M059J (cell line): ENCODE measurements around the gene BLOC1S3. TPM values are rescaled to one million over a fixed set of nuclear protein-coding genes. Genes with fewer than 3 reads are reported as not detected.

Experiments
- DNase-seq: peaks from one replicate; pipeline ENCODE4 v3.0.0-alpha.2; 2012; ENCODE audit warnings: low read depth
- total RNA-seq: library from RNA; depleted of rRNA; stranded (reverse); fragments of >200 nt; shearing (Covaris generic); gene quantifications from 2 replicates; pipeline ENCODE4 v1.2.3, GENCODE V29; 2014; rRNA removed

Gene BLOC1S3, protein sequence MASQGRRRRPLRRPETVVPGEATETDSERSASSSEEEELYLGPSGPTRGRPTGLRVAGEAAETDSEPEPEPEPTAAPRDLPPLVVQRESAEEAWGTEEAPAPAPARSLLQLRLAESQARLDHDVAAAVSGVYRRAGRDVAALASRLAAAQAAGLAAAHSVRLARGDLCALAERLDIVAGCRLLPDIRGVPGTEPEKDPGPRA
- 2.7 and 7.3 TPM in 2 replicates for total RNA-seq

DNA sequence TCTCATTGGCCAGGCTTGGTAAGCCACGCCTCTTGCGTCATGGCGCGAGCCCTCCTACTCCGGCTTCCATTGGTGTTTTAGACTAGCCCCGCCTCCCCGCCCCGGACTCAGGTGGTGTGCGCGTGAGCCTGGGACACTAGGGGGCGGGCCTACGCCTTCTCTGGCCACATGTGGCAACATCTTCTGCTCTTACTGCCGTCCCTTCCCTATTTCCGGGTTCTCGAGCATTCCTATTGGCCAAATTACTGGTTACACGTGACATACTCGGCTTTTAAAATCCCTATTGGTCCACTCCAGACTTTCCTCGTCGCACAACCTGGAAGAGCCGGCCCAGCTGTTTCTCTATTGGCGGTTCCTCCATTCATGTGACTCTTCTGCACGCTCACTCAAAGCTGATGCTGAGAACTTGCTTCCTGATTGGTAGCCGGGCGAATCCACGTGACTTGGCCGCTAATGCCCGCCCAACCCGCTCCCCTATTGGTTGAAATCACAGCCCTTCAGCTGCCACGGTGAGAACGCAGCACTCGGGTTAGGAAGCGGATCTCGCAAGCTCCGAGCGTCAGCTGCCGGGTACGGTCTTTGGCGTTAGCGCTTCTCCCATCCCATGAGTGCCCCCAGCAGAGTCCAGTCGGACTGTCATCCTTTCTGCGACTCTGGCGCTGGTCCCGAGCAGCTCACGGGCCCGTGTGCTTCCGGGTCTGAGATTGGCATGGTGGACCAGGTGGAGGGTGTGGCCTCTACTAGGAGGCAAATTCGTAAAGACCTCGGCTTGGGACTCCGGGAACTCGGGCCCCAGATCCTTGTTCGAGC is at the start of gene BLOC1S3:
Gene BLOC1S3, plus strand, starts transcription at position 523 of the 810 bp plus-strand sequence. CDS start 513 bp downstream, outside the sequence.
- DNase-seq: peak; percentile 100

DNA sequence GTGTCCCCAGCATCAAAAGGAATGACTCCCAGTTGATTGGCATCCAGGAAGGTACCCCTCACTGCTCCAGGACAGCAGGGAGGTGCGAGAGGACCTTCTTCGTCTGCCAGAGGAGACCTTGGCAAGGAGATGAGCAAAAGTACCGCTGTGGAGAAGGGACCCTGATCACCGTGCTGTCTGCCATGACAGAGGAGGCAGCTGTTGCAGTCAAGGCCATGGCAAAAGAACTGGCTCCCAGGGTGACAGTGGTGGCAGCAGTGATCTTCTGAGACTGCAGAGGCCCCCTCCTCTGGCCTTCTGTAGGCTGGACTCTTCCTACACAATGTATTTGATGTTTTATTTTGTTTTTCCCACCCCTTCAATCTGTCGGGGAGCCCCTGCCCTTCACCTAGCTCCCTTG is 49.8 kb upstream of the BLOC1S3 start:
- DNase-seq: no peak

GRCh38 chr19:45130236-45130635 is 48.3 kb upstream of the BLOC1S3 start:
- DNase-seq: no peak

DNA sequence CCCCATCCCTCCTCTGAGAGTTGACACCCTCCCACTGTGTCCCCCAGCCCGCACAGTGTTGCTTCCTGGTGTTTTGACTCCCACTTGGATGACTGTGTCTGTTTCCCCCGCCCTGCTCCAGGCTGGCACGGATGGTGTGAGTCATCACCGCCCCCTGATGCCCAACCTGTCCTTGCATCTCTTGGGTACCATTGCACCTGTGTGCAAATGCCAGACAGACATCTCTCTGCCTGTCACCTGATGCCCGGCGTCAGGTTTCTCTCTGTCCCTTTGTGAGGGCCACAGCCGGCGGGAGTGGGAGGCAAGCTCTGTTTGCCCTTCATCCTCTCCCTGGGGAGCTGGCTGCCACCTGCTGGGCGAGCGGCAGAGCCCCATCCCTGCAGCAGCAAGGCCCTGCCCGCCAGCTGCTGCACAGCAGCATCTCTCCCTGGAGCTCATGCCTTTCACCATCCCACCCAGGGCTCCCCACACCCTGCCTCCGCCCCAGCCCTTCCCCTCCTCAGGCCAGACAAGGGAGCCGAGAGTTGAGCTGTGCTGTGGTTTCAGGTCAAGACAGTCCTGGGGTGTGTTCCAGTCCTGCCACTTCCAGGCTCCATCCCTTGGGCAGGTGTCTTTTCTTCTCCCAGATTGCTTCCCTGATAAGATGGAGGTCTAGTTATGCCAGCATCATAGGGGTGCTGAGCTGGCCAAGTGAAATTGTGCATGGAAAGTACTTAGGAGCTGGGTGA is 47.5 kb upstream of the BLOC1S3 start:
- no peak for DNase-seq

DNA sequence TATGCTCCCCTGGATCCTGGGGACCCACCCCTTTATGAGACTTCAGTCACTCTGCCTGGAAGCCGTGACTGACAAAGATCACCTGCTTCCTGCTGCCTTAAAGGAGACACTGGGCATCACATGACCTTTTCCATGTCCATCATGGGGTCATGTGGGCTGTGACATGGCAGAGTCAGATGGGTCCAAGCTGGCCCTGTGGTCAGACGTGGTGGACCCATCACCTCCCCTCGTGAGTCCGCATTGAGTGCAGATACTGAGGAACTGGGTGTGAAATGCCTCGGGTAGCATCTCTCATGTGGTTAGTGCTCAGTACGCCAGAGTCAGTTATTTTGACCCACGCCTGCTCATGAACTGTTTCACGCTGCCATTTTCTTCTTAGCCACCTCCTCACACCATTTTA is 44.9 kb upstream of the BLOC1S3 start:
- DNase-seq: no peak

GRCh38 chr19:45135176-45135885 is 43.3 kb upstream of the BLOC1S3 start:
- DNase-seq: no peak

DNA sequence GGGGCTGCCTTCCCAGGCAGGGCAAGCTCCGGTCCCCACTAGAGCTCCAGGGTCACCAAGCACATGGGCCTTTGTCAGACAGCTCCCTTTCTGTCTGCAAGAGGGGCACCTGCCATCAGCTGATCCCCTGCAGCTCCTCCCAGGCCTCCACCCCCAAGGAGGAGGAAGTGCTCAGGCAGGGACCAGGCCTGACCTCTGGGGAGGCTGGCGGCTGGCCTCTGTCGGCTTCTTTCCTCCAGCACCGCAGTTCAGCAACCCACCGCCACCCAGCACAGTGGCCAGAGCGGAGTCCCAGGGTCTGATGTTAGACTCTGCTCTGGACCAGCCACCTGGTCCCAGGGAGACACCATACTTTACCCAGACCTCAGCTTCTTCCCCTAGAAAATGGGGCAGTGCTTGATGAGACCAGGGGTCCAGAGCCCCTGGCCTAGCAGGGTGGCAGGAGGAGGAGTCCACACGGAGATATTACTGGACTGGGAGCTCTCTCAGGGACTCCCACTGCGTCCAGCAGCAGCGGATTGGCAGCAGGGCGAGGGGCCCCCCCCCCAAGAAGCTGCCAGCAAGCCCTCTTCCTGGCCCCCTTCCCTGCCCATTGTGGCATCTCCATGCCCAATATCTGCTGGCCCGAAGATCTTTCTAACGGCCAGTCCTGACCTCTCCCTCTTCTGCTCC is 41.9 kb upstream of the BLOC1S3 start:
- DNase-seq: no peak

GRCh38 chr19:45137179-45137761 is 41.3 kb upstream of the BLOC1S3 start:
- DNase-seq: no peak

- DNase-seq: no peak
Observed at GRCh38 chr19:45138303-45138751, 40.3 kb upstream of the BLOC1S3 start.

GRCh38 chr19:45139286-45140143 is 39.1 kb upstream of the BLOC1S3 start:
- no peak for DNase-seq

GRCh38 chr19:45140144-45140503 is 38.5 kb upstream of the BLOC1S3 start:
- DNase-seq: no peak

GRCh38 chr19:45140533-45140932 is 38.1 kb upstream of the BLOC1S3 start:
- no peak for DNase-seq

GRCh38 chr19:45141203-45141900 is 37.2 kb upstream of the BLOC1S3 start:
- DNase-seq: no peak

DNA sequence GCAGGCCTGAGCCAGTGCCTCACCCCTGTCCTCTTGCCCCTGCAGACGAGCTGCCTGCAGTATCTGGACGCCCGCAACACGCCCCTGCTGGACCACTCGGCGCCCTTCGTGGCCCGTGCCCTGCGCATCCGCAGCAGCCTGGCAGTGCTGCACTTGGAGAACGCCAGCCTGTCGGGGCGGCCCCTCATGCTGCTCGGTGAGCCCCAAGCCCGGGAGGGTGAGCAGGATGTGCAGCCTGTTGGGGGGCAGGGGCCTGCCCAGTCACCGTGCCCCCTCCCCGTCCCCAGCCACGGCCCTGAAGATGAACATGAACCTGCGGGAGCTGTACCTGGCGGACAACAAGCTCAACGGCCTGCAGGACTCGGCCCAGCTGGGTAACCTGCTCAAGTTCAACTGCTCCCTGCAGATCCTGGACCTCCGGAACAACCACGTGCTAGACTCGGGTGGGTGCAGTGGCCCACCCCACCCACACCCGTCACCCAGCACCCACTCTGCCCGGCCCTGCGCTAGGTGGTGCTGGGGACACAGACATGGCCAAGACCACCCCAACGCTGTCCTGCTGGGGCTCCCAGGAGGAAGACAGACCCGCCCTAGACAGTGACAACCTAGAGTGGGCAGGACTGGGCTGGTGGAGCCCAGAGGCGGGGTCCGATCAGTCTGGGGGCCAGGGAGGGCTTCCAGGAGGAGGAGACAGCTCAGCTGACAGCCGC is 36.4 kb upstream of the BLOC1S3 start:
- no peak for DNase-seq

DNA sequence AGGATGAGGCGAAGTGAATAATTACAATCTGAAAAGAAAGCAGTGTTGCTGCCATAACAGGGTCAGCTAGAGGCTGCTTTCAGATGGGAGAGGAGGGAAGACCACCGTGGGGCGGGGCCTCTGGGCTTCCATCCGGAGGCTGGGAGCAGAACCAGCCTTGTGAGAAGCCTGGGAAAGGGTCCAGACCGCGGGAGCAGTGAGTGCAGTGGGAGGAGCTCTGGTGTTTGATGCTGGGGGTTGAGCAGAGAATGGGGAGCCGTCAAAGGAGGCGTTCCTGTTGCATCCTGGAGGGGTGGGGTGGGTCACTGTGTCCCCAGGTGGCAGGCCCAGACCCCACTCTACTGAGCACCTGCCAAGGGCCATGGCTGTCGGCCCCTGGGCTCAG is 35.9 kb upstream of the BLOC1S3 start:
- DNase-seq: no peak

DNA sequence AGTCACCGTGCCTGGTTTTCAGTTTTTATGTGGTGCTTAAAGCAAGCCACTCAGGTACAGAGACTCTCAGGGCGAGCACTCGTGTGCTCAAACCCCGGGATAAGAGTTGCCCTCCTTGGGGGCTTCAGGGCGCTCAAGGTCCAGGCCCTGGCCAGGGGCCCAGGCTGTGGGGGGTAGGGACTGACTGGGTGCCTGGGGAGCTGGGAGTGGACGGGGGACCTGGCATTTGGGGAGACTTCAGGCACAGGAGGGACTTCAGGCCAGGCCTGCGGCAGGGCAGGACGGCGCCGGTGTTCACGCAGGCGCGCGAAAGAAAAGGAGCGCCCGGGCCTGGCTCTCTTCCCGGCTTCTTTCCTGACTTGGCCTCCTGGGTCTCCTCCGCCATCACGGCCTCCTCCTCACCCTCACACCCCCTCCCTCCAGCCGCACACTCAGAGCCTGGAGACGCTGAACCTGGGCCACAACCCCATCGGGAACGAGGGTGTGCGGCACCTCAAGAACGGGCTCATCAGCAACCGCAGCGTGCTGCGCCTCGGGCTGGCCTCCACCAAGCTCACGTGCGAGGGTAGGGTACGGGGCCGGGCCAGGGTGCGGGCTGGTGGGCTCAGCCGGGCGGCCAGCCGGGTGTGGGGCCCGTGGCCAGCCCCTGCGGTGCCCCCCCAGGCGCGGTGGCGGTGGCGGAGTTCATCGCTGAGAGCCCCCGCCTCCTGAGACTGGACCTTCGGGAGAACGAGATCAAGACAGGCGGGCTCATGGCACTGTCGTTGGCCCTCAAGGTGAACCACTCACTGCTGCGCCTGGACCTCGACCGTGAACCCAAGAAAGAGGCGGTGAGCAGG is 33.9 kb upstream of the BLOC1S3 start:
- no peak for DNase-seq

GRCh38 chr19:45145270-45146189 is 33.1 kb upstream of the BLOC1S3 start:
- no peak for DNase-seq
